Right renal pelvis (tissue), 4 donors: ENCODE data around the gene CHD6. TPM values are rescaled to one million over a fixed set of nuclear protein-coding genes. Genes with fewer than 3 reads are reported as not detected.
"Not testable (repeated sequence)": the region's sequence is repeated elsewhere in the genome, so short reads cannot be mapped to it uniquely, and the experiment has no call there.

Experiments
- DNase-seq, 4 donors: peaks; one replicate each; pipeline ENCODE4 v3.0.0-alpha.2; 2013; ENCODE audit warnings: low read depth in 4 of 4, low spot score in 3 of 4, missing footprints in 1 of 4
- polyA plus RNA-seq, 4 donors: library from polyadenylated mRNA; unstranded; fragments of 120-200 nt; gene quantifications; one replicate each; pipeline ENCODE4 v1.2.1, GENCODE V29; 2013; ENCODE audit not compliant: insufficient read length in 4 of 4

The CHD6 gene
- polyA plus RNA-seq, 4 donors, result 42.6 to 52.0 (median 47.1) TPM

- no peak for DNase-seq
These were observed 65.7 kb downstream of the CHD6 start for GRCh38 chr20:41552295-41553068.

- DNase-seq, result no peak
These were observed 67.0 kb downstream of the CHD6 start for GRCh38 chr20:41551011-41551705.

GRCh38 chr20:41547221-41547620 lies 71.0 kb downstream of the CHD6 start:
- DNase-seq, result no peak

- DNase-seq, result no peak
These were observed 71.6 kb downstream of the CHD6 start for GRCh38 chr20:41546535-41546934.

GRCh38 chr20:41544472-41544871 lies 73.7 kb downstream of the CHD6 start:
- no peak for DNase-seq

- DNase-seq, result no peak
These were observed 77.3 kb downstream of the CHD6 start for GRCh38 chr20:41540918-41541317.

GRCh38 chr20:41540459-41540858 lies 77.7 kb downstream of the CHD6 start:
- no peak for DNase-seq

- peak; percentile 20 to 60 (median 48) for DNase-seq
These were observed 79.2 kb downstream of the CHD6 start for GRCh38 chr20:41538810-41539596.

- DNase-seq, result no peak
These were observed 80.3 kb downstream of the CHD6 start for GRCh38 chr20:41537865-41538264.

GRCh38 chr20:41535551-41535950 lies 82.6 kb downstream of the CHD6 start:
- not testable (repeated sequence) for DNase-seq

- no peak for DNase-seq
These were observed 83.3 kb downstream of the CHD6 start for GRCh38 chr20:41534842-41535241.

GRCh38 chr20:41534170-41534569 lies 84.0 kb downstream of the CHD6 start:
- DNase-seq, result no peak

GRCh38 chr20:41533537-41534136 lies 84.5 kb downstream of the CHD6 start:
- no peak for DNase-seq

- no peak for DNase-seq
These were observed 85.2 kb downstream of the CHD6 start for GRCh38 chr20:41532935-41533334.

GRCh38 chr20:41531518-41532275 lies 86.5 kb downstream of the CHD6 start:
- DNase-seq, result no peak

GRCh38 chr20:41530923-41531322 lies 87.3 kb downstream of the CHD6 start:
- no peak for DNase-seq

- DNase-seq, result no peak
These were observed 91.8 kb downstream of the CHD6 start for GRCh38 chr20:41526327-41526726.

- no peak for DNase-seq
These were observed 93.1 kb downstream of the CHD6 start for GRCh38 chr20:41524980-41525613.

GRCh38 chr20:41523857-41524256 lies 94.3 kb downstream of the CHD6 start:
- DNase-seq, result no peak

- DNase-seq, result no peak
These were observed 104.3 kb downstream of the CHD6 start for GRCh38 chr20:41513829-41514228.
